OCI-LY1 (cell line): Measurements from ENCODE around the gene AP1G2.

Experiments
- CTCF ChIP-seq: fragments of 200-600 bp; sonication (generic), shearing (Covaris generic); IDR thresholded peaks from 2 replicates; pipeline ENCODE4 v1.5.1; 2017; ENCODE audit warnings: mild to moderate bottlenecking, antibody characterized with exemption, low read length, moderate library complexity, mixed read lengths
- EZH2 ChIP-seq: fragments of 200-600 bp; sonication (generic), shearing (Covaris generic); IDR thresholded peaks from 2 replicates; pipeline ENCODE4 v1.8.0; 2017; ENCODE audit warnings: borderline replicate concordance, mixed run types, mild to moderate bottlenecking, antibody characterized with exemption, low read length, moderate library complexity, mixed read lengths

- TF ChIP-seq CTCF (no peak), EZH2 (no peak)
These were observed 32.7 kb upstream of the AP1G2 start for GRCh38 chr14:23600322-23600707.
